Measurements from ENCODE around the gene TNFRSF12A. TPM values are rescaled to one million over a fixed set of nuclear protein-coding genes. Genes with fewer than 3 reads are reported as not detected.
A peak's percentile ranks its signal among the peaks of the same experiment; 100 is the strongest.

Gene TNFRSF12A
- total RNA-seq, 2 experiments from 2014 or later: 5.5 to 5.9 TPM

GRCh38 chr16:3007957-3008689, 12.0 kb upstream of the TNFRSF12A start:
- Mint-ChIP-seq H3K27ac (peak overlapping the region; percentile 7), H3K4me3 (no peak overlapping the region), H3K27me3 (peaks cover 41% of the 10 kb centered on the region), H3K36me3 (no peaks in the 10 kb centered on the region), H3K4me1 (peaks cover 31% of the 10 kb centered on the region), H3K9me3 (ENCODE audit: low read depth) (no peaks in the 10 kb centered on the region)
- ATAC-seq (no peak), DNase-seq (no peak)
- CTCF ChIA-PET: interaction anchor here (2.4 to 19.2 kb wide), 3 partner anchors 19 to 121 kb away, joined by 10 to 370 read pairs (median 12); partner anchors contain the start of genes HCFC1R1, THOC6 and TNFRSF12A

GRCh38 chr16:3008690-3009037, 11.5 kb upstream of the TNFRSF12A start:
- no peak overlapping the region for H3K27ac Mint-ChIP-seq
- no peak for ATAC-seq

GRCh38 chr16:3009568-3010390, 10.4 kb upstream of the TNFRSF12A start:
- Mint-ChIP-seq H3K27ac (no peak overlapping the region), H3K4me1 (peaks cover 26% of the 10 kb centered on the region), H3K27me3 (peaks cover 45% of the 10 kb centered on the region), H3K36me3 (no peaks in the 10 kb centered on the region), H3K9me3 (ENCODE audit: low read depth) (no peaks in the 10 kb centered on the region), H3K4me3 (no peak overlapping the region)
- DNase-seq: no peak
- CTCF ChIA-PET: interaction anchor here (1.2 to 19.2 kb wide), 2 partner anchors 13 to 17 kb away, joined by 3 to 370 read pairs; partner anchors contain the start of genes HCFC1R1, THOC6 and TNFRSF12A
- no peak for ATAC-seq

More at GRCh38 chr16:3008690-3009037, 11.5 kb upstream of the TNFRSF12A start:
- Mint-ChIP-seq H3K36me3 (no peaks in the 10 kb centered on the region), H3K4me3 (no peak overlapping the region), H3K4me1 (peaks cover 30% of the 10 kb centered on the region), H3K27me3 (peaks cover 41% of the 10 kb centered on the region), H3K9me3 (ENCODE audit: low read depth) (no peaks in the 10 kb centered on the region)
- CTCF ChIA-PET: interaction anchor here (2.4 to 19.2 kb wide), 2 partner anchors 18 to 39 kb away, joined by 10 to 370 read pairs; partner anchors contain the start of genes HCFC1R1, THOC6 and TNFRSF12A
- no peak for DNase-seq

GRCh38 chr16:3010510-3010909, 9.7 kb upstream of the TNFRSF12A start:
- CTCF ChIA-PET: interaction anchor here (19.2 kb wide), 1 partner anchor 16 kb away, joined by 370 read pairs; the partner anchor contains the start of genes HCFC1R1, THOC6 and TNFRSF12A
- Mint-ChIP-seq H3K27me3 (peaks cover 44% of the 10 kb centered on the region), H3K9me3 (ENCODE audit: low read depth) (no peaks in the 10 kb centered on the region), H3K4me3 (no peak overlapping the region), H3K4me1 (peaks cover 23% of the 10 kb centered on the region), H3K27ac (no peak overlapping the region), H3K36me3 (no peaks in the 10 kb centered on the region)
- no peak for ATAC-seq
- DNase-seq: no peak

GRCh38 chr16:3012246-3012645, 7.9 kb upstream of the TNFRSF12A start:
- no peak for DNase-seq
- H3K9me3 Mint-ChIP-seq (ENCODE audit: low read depth): no peaks in the 10 kb centered on the region
- no peak overlapping the region for H3K4me3 Mint-ChIP-seq
- ATAC-seq: no peak
- H3K4me1 Mint-ChIP-seq: peaks cover 17% of the 10 kb centered on the region
- no peaks in the 10 kb centered on the region for H3K36me3 Mint-ChIP-seq
- CTCF ChIA-PET: interaction anchor here (1.3 to 19.2 kb wide), 2 partner anchors 8 to 15 kb away, joined by 5 to 370 read pairs; partner anchors contain the start of genes HCFC1R1, THOC6 and TNFRSF12A
- peaks cover 34% of the 10 kb centered on the region for H3K27me3 Mint-ChIP-seq
- H3K27ac Mint-ChIP-seq: no peak overlapping the region

GRCh38 chr16:3012828-3013420, 7.2 kb upstream of the TNFRSF12A start, which contains the start of gene CLDN9:
Gene CLDN9, plus strand, starts transcription at chr16:3012923. Its CDS starts 440 bp downstream, at chr16:3013363.
- no peak within 1 kb of the TSS for H3K4me3 Mint-ChIP-seq
- H3K9me3 Mint-ChIP-seq (ENCODE audit: low read depth): no peaks in the 10 kb centered on the region
- H3K27me3 Mint-ChIP-seq: peaks cover 31% of the 10 kb centered on the region
- no peak for DNase-seq
- no peaks in the 10 kb centered on the region for H3K36me3 Mint-ChIP-seq
- no peak for ATAC-seq
- CTCF ChIA-PET: interaction anchor here (19.2 kb wide), 1 partner anchor 14 kb away, joined by 370 read pairs; the partner anchor contains the start of genes HCFC1R1, THOC6 and TNFRSF12A
- H3K4me1 Mint-ChIP-seq: peaks cover 10% of the 10 kb centered on the region
- no peak within 1 kb of the TSS for H3K27ac Mint-ChIP-seq

GRCh38 chr16:3013491-3013951, 6.6 kb upstream of the TNFRSF12A start:
- ATAC-seq: no peak
- Mint-ChIP-seq H3K4me1 (peaks cover 4% of the 10 kb centered on the region), H3K9me3 (ENCODE audit: low read depth) (no peaks in the 10 kb centered on the region), H3K27me3 (peaks cover 37% of the 10 kb centered on the region), H3K36me3 (no peaks in the 10 kb centered on the region), H3K27ac (no peak overlapping the region), H3K4me3 (no peak overlapping the region)
- CTCF ChIA-PET: interaction anchor here (1.8 to 19.2 kb wide), 2 partner anchors 9 to 13 kb away, joined by 11 to 370 read pairs; partner anchors contain the start of genes HCFC1R1, THOC6 and TNFRSF12A
- no peak for DNase-seq

- CTCF ChIA-PET: interaction anchor here (1.8 to 19.2 kb wide), 2 partner anchors 10 to 13 kb away, joined by 11 to 370 read pairs; partner anchors contain the start of genes HCFC1R1, THOC6 and TNFRSF12A
- no peak overlapping the region for H3K27ac Mint-ChIP-seq
Measured at GRCh38 chr16:3013998-3014690, 6.0 kb upstream of the TNFRSF12A start.

GRCh38 chr16:3014971-3015370, 5.2 kb upstream of the TNFRSF12A start:
- no peaks in the 10 kb centered on the region for H3K36me3 Mint-ChIP-seq
- no peak for DNase-seq
- peaks cover 42% of the 10 kb centered on the region for H3K27me3 Mint-ChIP-seq
- CTCF ChIA-PET: interaction anchor here (1.8 to 19.2 kb wide), 2 partner anchors 11 to 12 kb away, joined by 11 to 370 read pairs; partner anchors contain the start of genes HCFC1R1, THOC6 and TNFRSF12A
- H3K4me1 Mint-ChIP-seq: peaks cover 4% of the 10 kb centered on the region
- H3K27ac Mint-ChIP-seq: no peak overlapping the region
- no peak for ATAC-seq
- no peaks in the 10 kb centered on the region for H3K9me3 Mint-ChIP-seq (ENCODE audit: low read depth)
- no peak overlapping the region for H3K4me3 Mint-ChIP-seq

More at GRCh38 chr16:3013998-3014690, 6.0 kb upstream of the TNFRSF12A start:
- peaks cover 41% of the 10 kb centered on the region for H3K27me3 Mint-ChIP-seq
- H3K4me1 Mint-ChIP-seq: no peaks in the 10 kb centered on the region
- no peak overlapping the region for H3K4me3 Mint-ChIP-seq
- ATAC-seq: no peak
- no peak for DNase-seq
- H3K36me3 Mint-ChIP-seq: no peaks in the 10 kb centered on the region
- no peaks in the 10 kb centered on the region for H3K9me3 Mint-ChIP-seq (ENCODE audit: low read depth)

- H3K36me3 Mint-ChIP-seq: no peaks in the 10 kb centered on the region
- CTCF ChIA-PET: no interaction called here
- peaks cover 43% of the 10 kb centered on the region for H3K27me3 Mint-ChIP-seq
Measured at GRCh38 chr16:3015865-3016521, 4.2 kb upstream of the TNFRSF12A start.

GRCh38 chr16:3017344-3017743, 2.8 kb upstream of the TNFRSF12A start:
- H3K36me3 Mint-ChIP-seq: no peaks in the 10 kb centered on the region
- no peaks in the 10 kb centered on the region for H3K9me3 Mint-ChIP-seq (ENCODE audit: low read depth)
- DNase-seq (no peak), ATAC-seq (no peak)
- peaks cover 32% of the 10 kb centered on the region for H3K27me3 Mint-ChIP-seq
- H3K4me3 Mint-ChIP-seq: no peak overlapping the region
- CTCF ChIA-PET: no interaction called here
- H3K4me1 Mint-ChIP-seq: peaks cover 21% of the 10 kb centered on the region
- no peak overlapping the region for H3K27ac Mint-ChIP-seq

More at GRCh38 chr16:3015865-3016521, 4.2 kb upstream of the TNFRSF12A start:
- H3K4me1 Mint-ChIP-seq: peaks cover 9% of the 10 kb centered on the region
- DNase-seq: no peak
- no peaks in the 10 kb centered on the region for H3K9me3 Mint-ChIP-seq (ENCODE audit: low read depth)
- no peak for ATAC-seq
- no peak overlapping the region for H3K27ac Mint-ChIP-seq
- H3K4me3 Mint-ChIP-seq: no peak overlapping the region
